Kidney (tissue), 14 donors: Measurements from ENCODE around the gene PPP2R3C. TPM values are rescaled to one million over a fixed set of nuclear protein-coding genes. Genes with fewer than 3 reads are reported as not detected.

Experiments
- DNase-seq, 5 donors: peaks; one replicate each; pipeline ENCODE4 v3.0.0-alpha.2; 2013 to 2020
- FAIRE-seq: peaks from 2 replicates; lab custom pipeline; 2012; peaks lifted over from hg19 to GRCh38; lab: Jason Lieb, UNC
- H3K27ac ChIP-seq, 2 donors: one replicate each; pipeline ENCODE4 v1.7.0; 2013; ENCODE audit warnings: low read depth in 2 of 2, low read length in 2 of 2, inconsistent platforms in 1 of 2
- H3K27me3 ChIP-seq: one replicate; pipeline ENCODE4 v1.7.1; 2013; ENCODE audit warnings: low read length, inconsistent platforms; ENCODE audit not compliant: control insufficient read depth, insufficient read depth
- H3K36me3 ChIP-seq, 3 donors: one replicate each; pipeline versions ENCODE4 v1.7.0 to v1.7.1; 2013; ENCODE audit warnings: low read length in 3 of 3, control low read depth in 1 of 3, inconsistent platforms in 1 of 3; ENCODE audit not compliant: insufficient read depth in 3 of 3, control insufficient read depth in 2 of 3
- H3K4me1 ChIP-seq, 3 donors: one replicate each; pipeline versions ENCODE4 v1.7.0 to v1.7.1; 2013; ENCODE audit warnings: low read length in 3 of 3, inconsistent platforms in 1 of 3, low read depth in 1 of 3; ENCODE audit not compliant: control insufficient read depth in 2 of 3, insufficient read depth in 2 of 3
- H3K4me3 ChIP-seq, 3 donors: one replicate each; pipeline versions ENCODE4 v1.7.0 to v1.8.1; 2013; ENCODE audit warnings: low read length in 3 of 3, control low read depth in 1 of 3, inconsistent platforms in 1 of 3
- H3K9ac ChIP-seq, 3 donors: one replicate each; pipeline versions ENCODE4 v1.7.0 to v1.7.1; 2013; ENCODE audit warnings: low read length in 3 of 3, control low read depth in 1 of 3, inconsistent platforms in 1 of 3
- H3K9me3 ChIP-seq, 3 donors: one replicate each; pipeline versions ENCODE4 v1.7.0 to v1.7.1; 2013; ENCODE audit warnings: low read length in 3 of 3, control low read depth in 1 of 3, inconsistent platforms in 1 of 3; ENCODE audit not compliant: control insufficient read depth in 2 of 3, insufficient read depth in 1 of 3
- CTCF ChIP-seq: IDR thresholded peaks from 3 replicates; pipeline ENCODE4 v1.5.1; 2012; ENCODE audit warnings: mild to moderate bottlenecking, moderate library complexity, borderline replicate concordance; ENCODE audit not compliant: insufficient read depth; ENCODE audit errors: extremely low read depth
- intact Hi-C: fragments of 100-400 bp; cut with DNase I; formaldehyde crosslinking; loops from one replicate; pipeline ENCODE4 v1.11.1; 2022
- polyA plus RNA-seq: library from polyadenylated mRNA; stranded (reverse); fragments of 350-450 nt; fragmentation: Illumina TruSeq; extraction: RNeasy Lipid Tissue Mini Kit (QIAGEN cat#74804); gene quantifications from one replicate; pipeline ENCODE4 v1.2.3, GENCODE V29; 2014; ENCODE audit warnings: low read depth, low replicate concordance; ENCODE audit not compliant: insufficient read depth
- total RNA-seq: library from RNA; stranded (reverse); fragmentation: NEBNext Ultra II Directional; extraction: Animal tissue kit (Norgen Biotek cat#: 25700); gene quantifications from one replicate; pipeline ENCODE4 v1.2.1, GENCODE V29; 2021
- donor health status: control.
- donor health status: control.
- donor health status: control.
- donor health status: control.
- donor health status: control.
- donor health status: DM: yes; HTN: yes; CAD: no.
- donor health status: Normal renal cell carcinoma (clear cell type).

The PPP2R3C gene
- total and polyA plus RNA-seq, 2 donors from 2014 or later: 24.8 to 33.7 TPM

DNA sequence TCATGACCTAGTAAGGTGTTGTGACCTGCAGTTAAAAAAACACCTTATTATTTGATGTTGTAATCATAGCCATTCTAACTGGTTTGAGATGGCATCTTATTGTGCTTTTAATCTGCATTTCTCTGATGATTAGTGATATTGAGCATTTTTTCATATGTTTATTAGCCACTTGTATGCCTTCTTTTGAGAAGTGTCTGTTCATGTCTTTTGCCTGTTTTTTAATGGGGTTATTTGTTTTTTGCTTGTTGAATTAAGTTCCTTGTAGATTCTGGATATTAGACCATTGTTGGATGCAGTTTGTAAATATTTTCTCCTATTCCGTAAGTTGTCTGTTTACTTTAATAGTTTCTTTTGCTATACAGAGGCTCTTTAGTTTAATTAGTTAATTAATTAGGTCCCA, 41.6 kb upstream of the PPP2R3C start:
- H3K36me3 ChIP-seq: peaks cover 0 to 4% (median 0%) of the 10 kb centered on the region in 3 donors
- H3K4me3 ChIP-seq: no peak overlapping the region
- no peaks in the 10 kb centered on the region for H3K9me3 ChIP-seq
- no peak for FAIRE-seq
- intact Hi-C loops: no loop called here
- H3K27me3 ChIP-seq: no peaks in the 10 kb centered on the region
- peaks cover 0 to 10% (median 0%) of the 10 kb centered on the region in 3 donors for H3K4me1 ChIP-seq
- no peak overlapping the region for H3K27ac ChIP-seq
- no peak for DNase-seq
- H3K9ac ChIP-seq: no peak overlapping the region
- no peak for TF ChIP-seq CTCF

DNA sequence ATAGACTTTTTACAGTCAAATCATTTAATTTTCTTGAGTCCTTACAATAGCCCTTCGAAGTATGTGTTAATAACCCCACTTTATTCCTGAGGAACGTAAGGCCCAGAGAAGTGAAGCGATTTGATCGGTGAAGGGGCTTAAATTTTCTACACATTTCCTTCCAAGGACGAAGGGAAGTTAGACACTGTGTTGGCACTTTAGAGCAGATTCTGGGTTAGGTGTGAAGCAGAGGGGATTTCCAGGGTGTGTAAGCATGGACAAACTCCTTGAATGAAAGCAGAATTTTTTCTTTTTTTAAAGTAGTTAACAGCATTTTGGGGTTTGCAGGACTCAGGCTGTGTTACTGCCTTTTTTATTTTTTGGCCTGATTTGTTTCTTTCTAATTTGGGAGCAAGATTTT, 39.4 kb upstream of the PPP2R3C start:
- no peaks in the 10 kb centered on the region for H3K27me3 ChIP-seq
- no peak for FAIRE-seq
- intact Hi-C loops: no loop called here
- H3K4me1 ChIP-seq: peaks cover 0 to 10% (median 0%) of the 10 kb centered on the region in 3 donors
- H3K4me3 ChIP-seq: no peak overlapping the region
- no peaks in the 10 kb centered on the region for H3K9me3 ChIP-seq
- DNase-seq: no peak
- no peak for TF ChIP-seq CTCF
- H3K9ac ChIP-seq: no peak overlapping the region
- peaks cover 0 to 4% (median 0%) of the 10 kb centered on the region in 3 donors for H3K36me3 ChIP-seq
- no peak overlapping the region for H3K27ac ChIP-seq

GRCh38 chr14:35159742-35160409, 38.1 kb upstream of the PPP2R3C start:
- intact Hi-C loops: no loop called here
- H3K36me3 ChIP-seq: peaks cover 0 to 4% (median 0%) of the 10 kb centered on the region in 3 donors
- TF ChIP-seq CTCF: no peak
- H3K27ac ChIP-seq: no peak overlapping the region
- no peak overlapping the region for H3K9ac ChIP-seq
- DNase-seq (peak in 2 of 5 donors; percentile 24 to 27), FAIRE-seq (no peak)
- H3K27me3 ChIP-seq: no peaks in the 10 kb centered on the region
- H3K9me3 ChIP-seq: no peaks in the 10 kb centered on the region
- H3K4me3 ChIP-seq: no peak overlapping the region
- H3K4me1 ChIP-seq: peaks cover 0 to 10% (median 0%) of the 10 kb centered on the region in 3 donors
